Activated naive CD4-positive, alpha-beta T cell (primary cell): ENCODE results near the gene ITGAV.

Experiments used
- DNase-seq, 4 experiments: peaks; one replicate each; lab custom pipeline; 2025; lab: John Stamatoyannopoulos, UW

ITGAV gene

GRCh38 chr2:186717320-186718007 is 127.6 kb downstream of the ITGAV start:
- no peak for DNase-seq

- DNase-seq = no peak
These were observed 128.3 kb downstream of the ITGAV start for GRCh38 chr2:186718122-186718521.

- no peak for DNase-seq
These were observed 129.0 kb downstream of the ITGAV start for GRCh38 chr2:186718903-186719302.

- no peak for DNase-seq
These were observed 132.1 kb downstream of the ITGAV start for GRCh38 chr2:186721956-186722355.

GRCh38 chr2:186724736-186725135 is 134.9 kb downstream of the ITGAV start:
- no peak for DNase-seq

GRCh38 chr2:186725783-186726182 is 135.9 kb downstream of the ITGAV start:
- no peak for DNase-seq

GRCh38 chr2:186726938-186727337 is 137.1 kb downstream of the ITGAV start:
- no peak for DNase-seq

- no peak for DNase-seq
These were observed 138.8 kb downstream of the ITGAV start for GRCh38 chr2:186728631-186729030.
